GM12891 (cell line): ENCODE measurements around the gene CGB1.
"Not testable (repeated sequence)": the region's sequence is repeated elsewhere in the genome, so short reads cannot be mapped to it uniquely, and the experiment has no call there.

Source experiments
- POLR2A ChIP-seq: IDR thresholded peaks from 2 replicates; pipeline ENCODE4 v1.6.1; 2011; ENCODE audit warnings: low read depth, low read length, control low read depth
- POLR2AphosphoS5 ChIP-seq: IDR thresholded peaks from 2 replicates; pipeline ENCODE4 v1.6.1; 2011; ENCODE audit warnings: low read depth, low read length, control low read depth
- SPI1 ChIP-seq: IDR thresholded peaks from 2 replicates; pipeline ENCODE4 v1.6.1; 2011; ENCODE audit warnings: low read depth, low read length, control low read depth
- TAF1 ChIP-seq: IDR thresholded peaks from 2 replicates; pipeline ENCODE4 v1.6.1; 2011; ENCODE audit warnings: low read depth, low read length, control low read depth

DNA sequence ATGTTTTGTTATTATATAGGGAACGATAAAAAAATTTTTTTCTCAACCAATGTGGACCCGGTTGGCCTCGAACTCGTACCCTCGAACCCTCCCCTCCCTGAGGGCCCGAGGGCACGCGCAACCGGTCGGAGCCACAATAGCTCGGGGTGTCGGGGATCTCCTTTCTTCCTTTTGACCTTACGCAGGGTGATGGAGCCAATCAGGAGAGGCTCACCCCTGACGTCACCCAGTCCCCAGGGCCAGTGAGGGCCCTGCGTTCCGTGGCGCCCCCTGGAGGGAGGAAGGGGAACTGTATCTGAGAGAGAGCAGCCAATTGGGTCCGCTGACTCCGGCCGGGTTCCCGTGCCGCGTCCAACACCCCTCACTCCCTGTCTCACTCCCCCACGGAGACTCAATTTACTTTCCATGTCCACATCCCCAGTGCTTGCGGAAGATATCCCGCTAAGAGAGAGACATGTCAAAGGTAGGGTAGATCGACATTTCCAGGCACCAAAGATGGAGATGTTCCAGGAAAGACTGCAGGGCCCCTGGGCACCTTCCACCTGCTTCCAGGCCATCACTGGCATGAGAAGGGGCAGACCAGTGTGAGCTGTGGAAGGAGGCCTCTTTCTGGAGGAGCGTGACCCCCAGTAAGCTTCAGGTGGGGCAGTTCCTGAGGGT lies 4.9 kb downstream of the CGB1 start, which contains the start of gene CGB2:
- not testable (repeated sequence) for TF ChIP-seq POLR2A, POLR2AphosphoS5, TAF1, SPI1
